Stimulated activated CD4-positive, alpha-beta T cell treated with anti-CD3 and anti-CD28 coated beads, Interleukin-2, amount 100 ng/mL, for 48 hours (primary cell): Measurements from ENCODE around the gene SH3D19.

Experiments
- DNase-seq, 2 donors: peaks; one replicate each; pipeline ENCODE4 v3.0.0-alpha.2; 2020

Gene SH3D19

GRCh38 chr4:151184523-151185458, 140.6 kb downstream of the SH3D19 start:
- no peak for DNase-seq

GRCh38 chr4:151182455-151182996, 142.9 kb downstream of the SH3D19 start:
- DNase-seq = no peak

GRCh38 chr4:151176685-151177084, 148.7 kb downstream of the SH3D19 start:
- DNase-seq = no peak

GRCh38 chr4:151175754-151176631, 149.4 kb downstream of the SH3D19 start:
- no peak for DNase-seq

GRCh38 chr4:151175233-151175632, 150.2 kb downstream of the SH3D19 start:
- DNase-seq = no peak

GRCh38 chr4:151174784-151175183, 150.6 kb downstream of the SH3D19 start:
- no peak for DNase-seq

GRCh38 chr4:151173871-151174270, 151.5 kb downstream of the SH3D19 start:
- DNase-seq = no peak

- DNase-seq = no peak
These were observed 155.5 kb downstream of the SH3D19 start for GRCh38 chr4:151169900-151170299.

GRCh38 chr4:151169223-151169622, 156.2 kb downstream of the SH3D19 start:
- DNase-seq = no peak

GRCh38 chr4:151167561-151167960, 157.8 kb downstream of the SH3D19 start:
- DNase-seq = no peak

GRCh38 chr4:151166636-151167035, 158.8 kb downstream of the SH3D19 start:
- no peak for DNase-seq

- no peak for DNase-seq
These were observed 160.0 kb downstream of the SH3D19 start for GRCh38 chr4:151165205-151166000.

- no peak for DNase-seq
These were observed 161.6 kb downstream of the SH3D19 start for GRCh38 chr4:151163855-151164254.

- no peak for DNase-seq
These were observed 166.4 kb downstream of the SH3D19 start for GRCh38 chr4:151158979-151159378.

- DNase-seq = no peak
These were observed 167.9 kb downstream of the SH3D19 start for GRCh38 chr4:151157543-151157942.

- no peak for DNase-seq
These were observed 171.8 kb downstream of the SH3D19 start for GRCh38 chr4:151153585-151153984.

- no peak for DNase-seq
These were observed 173.4 kb downstream of the SH3D19 start for GRCh38 chr4:151152028-151152427.

GRCh38 chr4:151150821-151151580, 174.4 kb downstream of the SH3D19 start:
- no peak for DNase-seq

GRCh38 chr4:151148261-151148660, 177.1 kb downstream of the SH3D19 start:
- no peak for DNase-seq

GRCh38 chr4:151147000-151147399, 178.4 kb downstream of the SH3D19 start:
- no peak for DNase-seq

- no peak for DNase-seq
These were observed 180.9 kb downstream of the SH3D19 start for GRCh38 chr4:151144329-151145072.
